ENCODE results near the gene MT1G.
"Not testable (repeated sequence)": the region's sequence is repeated elsewhere in the genome, so short reads cannot be mapped to it uniquely, and the experiment has no call there.

The MT1G gene

DNA sequence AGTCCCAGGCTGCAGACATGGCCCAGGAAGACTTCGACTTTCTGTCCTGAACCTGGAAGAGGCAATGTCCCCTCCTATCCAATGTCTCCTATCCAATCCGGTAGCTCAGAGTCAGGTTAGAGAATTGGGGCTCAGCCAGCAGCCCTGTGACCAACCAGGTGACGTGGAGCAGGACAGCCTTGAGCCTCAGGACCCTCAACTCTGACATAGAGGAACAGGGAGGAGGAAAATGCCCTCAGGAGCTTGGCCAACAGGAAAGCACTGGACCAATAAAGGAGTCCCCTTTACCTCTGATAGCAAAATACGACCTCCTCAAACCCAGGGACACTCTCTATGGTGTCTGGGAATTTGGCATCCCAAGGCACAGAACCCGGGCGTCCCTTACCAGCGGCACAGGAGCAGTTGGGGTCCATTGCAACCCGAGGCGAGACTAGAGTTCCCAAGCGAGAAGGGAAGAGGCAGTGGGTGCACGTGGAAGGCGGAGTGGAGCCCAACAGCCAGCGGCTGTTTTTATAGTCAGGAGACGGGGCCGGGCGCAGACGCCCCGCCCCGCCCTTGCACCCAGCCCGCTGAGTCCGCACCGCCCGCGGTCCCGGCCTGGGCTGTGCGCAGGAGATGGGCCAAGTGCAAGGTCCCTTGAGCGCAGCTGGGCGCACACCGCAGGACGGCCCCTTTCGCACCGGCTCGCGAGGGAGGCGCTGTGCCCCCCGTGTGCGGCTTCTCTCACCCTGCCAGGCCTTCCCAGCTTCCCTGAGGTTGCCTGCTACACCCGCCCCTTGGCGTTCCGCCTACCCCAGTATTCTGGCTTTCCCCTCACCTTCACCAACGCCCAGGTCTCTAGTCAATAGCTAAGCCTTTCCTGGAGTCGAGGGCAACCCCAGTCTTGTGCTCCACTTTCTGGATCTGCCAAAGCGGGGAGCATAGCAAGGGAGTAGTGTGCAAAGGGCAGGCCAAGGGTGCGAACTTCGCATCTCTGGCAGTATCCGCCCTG, at the start of gene MT1G:
MT1G (minus strand) TSS at position 485 of the 991 bp plus-strand sequence; CDS start at position 413, 72 bp downstream.
- DNase-seq (ENCODE audit: low read depth): no peak

GRCh38 chr16:56717532-56717931, 49.7 kb upstream of the MT1G start:
- DNase-seq (ENCODE audit: low read depth): not testable (repeated sequence)

DNA sequence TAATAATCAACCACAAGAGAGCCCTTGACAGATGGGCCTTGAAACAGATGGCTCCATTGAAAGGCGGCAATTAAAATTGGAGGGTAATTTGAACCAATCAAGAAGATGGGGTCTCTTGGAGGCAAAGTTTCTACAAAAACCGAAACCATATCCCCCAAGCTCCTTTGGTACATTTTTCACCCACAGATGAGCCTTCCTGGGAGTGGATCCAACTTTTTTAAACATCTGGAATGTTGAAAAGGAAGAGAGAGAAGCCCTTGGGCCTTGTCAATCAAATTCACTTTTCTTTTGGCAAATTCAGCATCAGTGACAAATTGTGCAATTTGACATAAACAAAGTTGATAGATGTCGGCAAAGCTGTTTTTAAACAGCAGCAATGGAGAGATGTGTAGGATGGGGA, 48.9 kb upstream of the MT1G start:
- DNase-seq (ENCODE audit: low read depth): no peak

DNA sequence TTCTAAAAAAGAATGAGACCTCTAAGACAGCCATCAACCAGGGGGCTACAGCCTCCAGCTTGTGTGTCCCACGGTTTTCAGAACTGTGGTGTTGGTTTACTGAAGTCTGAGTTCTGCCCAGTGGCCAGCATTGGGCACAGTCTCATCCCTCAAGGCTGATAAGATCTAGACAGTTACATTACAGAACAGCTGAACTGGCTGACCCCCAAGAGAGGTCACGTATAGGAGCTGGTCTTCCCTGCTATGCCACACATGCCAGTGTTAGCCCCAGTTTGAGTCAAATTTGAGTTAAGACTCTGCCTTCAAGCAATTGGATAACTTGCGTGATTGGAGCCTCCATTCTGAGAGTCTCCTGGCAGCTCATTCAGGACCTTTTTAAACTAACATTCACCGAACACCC, 47.3 kb upstream of the MT1G start:
- no peak for DNase-seq (ENCODE audit: low read depth)

DNA sequence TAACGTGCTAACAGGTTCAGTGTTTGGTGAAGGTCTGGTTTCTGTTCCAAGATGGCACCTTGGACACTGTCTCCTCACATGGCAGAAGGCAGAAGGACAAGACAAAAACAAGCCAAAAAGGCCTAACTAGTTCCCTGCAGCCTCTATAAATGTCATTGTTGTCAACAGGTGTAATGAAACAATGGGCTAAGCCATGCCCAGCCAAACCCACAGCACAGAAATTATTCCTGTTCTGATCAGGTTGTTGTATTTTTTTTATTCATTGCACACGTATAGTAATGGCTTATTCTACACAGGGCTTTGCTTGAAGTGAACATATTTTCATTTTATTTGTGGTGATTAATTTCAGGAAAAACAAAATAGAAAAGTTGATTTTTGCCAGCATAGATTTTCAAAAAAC, 45.9 kb upstream of the MT1G start:
- DNase-seq (ENCODE audit: low read depth): no peak

- DNase-seq (ENCODE audit: low read depth): no peak
Measured at GRCh38 chr16:56711862-56712261, 44.0 kb upstream of the MT1G start.

GRCh38 chr16:56710181-56710737, 42.4 kb upstream of the MT1G start:
- no peak for DNase-seq (ENCODE audit: low read depth)

GRCh38 chr16:56709443-56710040, 41.7 kb upstream of the MT1G start:
- DNase-seq (ENCODE audit: low read depth): no peak

GRCh38 chr16:56708525-56709442, 40.9 kb upstream of the MT1G start:
- no peak for DNase-seq (ENCODE audit: low read depth)

- no peak for DNase-seq (ENCODE audit: low read depth)
Measured at GRCh38 chr16:56702836-56703235, 35.0 kb upstream of the MT1G start.

- DNase-seq (ENCODE audit: low read depth): no peak
Measured at GRCh38 chr16:56701534-56701933, 33.7 kb upstream of the MT1G start.

DNA sequence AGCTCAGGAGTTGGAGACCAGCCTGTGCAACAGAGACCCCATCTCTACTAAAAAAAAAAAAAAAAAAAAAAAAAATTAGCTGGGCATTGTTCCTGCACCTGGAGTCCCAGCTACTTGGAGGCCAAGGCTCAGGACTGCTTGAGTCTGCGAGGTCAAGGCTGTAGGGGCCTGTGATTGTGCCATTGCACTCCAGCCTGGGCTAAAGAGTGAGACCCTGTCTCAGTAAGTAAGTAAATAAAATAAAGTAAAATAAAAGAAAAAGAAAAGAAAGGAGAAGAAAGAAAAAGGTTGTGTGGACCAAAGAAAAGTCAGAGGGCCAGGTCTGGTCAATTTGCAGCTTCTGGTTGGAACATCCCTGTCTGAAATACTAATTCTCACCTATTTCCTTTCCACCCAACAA, 32.8 kb upstream of the MT1G start:
- DNase-seq (ENCODE audit: low read depth): no peak

GRCh38 chr16:56700195-56700594, 32.3 kb upstream of the MT1G start:
- no peak for DNase-seq (ENCODE audit: low read depth)

- no peak for DNase-seq (ENCODE audit: low read depth)
Measured at GRCh38 chr16:56697456-56698155, 29.7 kb upstream of the MT1G start.

DNA sequence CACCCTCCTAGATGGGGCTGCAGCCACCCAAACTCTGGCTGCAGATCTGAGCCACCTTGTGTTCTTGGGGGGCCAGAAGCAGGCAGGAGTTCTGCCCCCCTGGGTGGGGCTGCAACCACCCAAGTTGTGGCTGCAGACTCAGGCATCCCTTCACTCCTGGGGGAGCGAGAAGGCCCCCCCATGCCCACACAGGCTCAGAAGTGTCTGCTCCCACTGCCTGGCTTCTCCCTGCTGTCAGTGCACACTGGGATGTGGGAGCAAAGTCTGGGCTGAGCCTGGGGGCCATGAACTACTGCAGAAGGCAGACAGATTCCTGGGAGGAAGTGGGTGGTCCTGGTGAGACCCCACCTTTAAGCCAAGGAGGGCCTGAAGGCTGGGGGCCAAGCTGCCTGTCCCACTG, 27.4 kb upstream of the MT1G start:
- no peak for DNase-seq (ENCODE audit: low read depth)

DNA sequence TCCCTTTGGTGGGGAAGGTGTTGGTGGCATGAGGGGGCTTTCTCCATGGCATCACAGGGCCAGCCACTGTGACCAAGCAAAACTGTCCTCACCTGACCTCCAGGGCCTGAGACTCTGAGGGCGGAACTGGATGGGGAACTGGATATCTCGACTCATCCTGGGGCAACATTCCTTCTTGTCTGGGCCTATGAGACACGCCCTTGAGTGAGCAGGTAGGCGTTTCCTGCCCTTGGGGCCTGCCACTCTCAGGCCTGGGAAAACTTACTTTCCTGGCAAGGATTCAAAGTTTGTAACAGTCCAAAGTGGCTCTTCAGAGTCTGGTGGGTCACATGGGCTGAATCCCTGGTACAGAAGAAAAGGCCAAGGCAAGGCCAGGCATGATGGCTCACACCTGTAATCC, 24.0 kb upstream of the MT1G start:
- DNase-seq (ENCODE audit: low read depth): no peak

DNA sequence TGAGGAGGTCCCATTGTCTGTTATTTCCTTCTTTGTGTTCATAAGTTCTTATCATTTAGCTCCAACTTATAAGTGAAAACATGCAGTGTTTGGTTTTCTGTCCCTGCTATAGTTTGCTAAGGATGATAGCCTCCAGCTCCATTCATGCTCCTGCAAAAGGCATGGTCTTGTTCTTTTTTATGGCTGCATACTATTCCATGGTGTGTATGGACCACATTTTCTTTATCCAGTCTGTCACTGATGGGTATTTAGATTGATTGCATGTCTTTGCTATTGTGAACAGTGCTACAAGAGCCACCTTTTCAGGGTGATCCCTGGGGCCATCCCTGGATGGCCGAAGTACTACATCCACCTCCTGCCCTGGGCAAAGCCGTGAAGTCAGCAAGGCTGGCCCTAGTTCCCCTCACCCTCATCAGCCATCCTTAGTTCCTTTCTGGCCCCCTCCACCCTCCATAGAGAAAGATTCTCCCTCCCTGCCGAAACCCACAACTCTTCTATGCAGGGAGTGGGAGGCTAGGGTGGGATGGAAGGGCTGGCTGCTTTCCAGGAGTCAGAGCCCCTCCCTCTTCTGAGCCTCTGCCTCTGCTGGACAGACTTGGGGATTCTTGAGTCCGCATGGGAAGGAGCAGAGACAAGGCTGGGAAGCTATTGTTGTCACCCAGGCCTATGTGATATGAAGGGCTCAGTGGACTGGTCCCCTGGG, 22.7 kb upstream of the MT1G start:
- DNase-seq (ENCODE audit: low read depth): no peak

DNA sequence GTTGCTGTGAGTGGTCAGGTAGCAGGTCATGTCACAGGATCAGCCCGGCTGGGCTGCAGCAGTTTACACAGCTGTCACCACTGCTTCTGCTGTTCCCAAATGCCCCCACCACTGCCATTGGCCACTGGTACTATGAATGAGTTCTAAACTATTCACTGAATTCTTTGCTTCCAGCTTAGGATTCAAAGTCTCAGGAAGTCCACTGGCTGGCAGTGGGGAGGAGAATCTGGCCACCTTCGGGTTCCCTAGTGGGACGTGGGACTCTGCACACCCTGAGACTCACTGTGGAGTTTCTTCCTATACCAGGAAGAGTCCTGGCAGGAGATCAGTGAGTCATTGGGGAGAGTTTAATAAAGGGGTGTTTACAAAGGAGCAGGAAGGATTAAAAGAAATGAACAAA, 21.3 kb upstream of the MT1G start:
- no peak for DNase-seq (ENCODE audit: low read depth)

GRCh38 chr16:56688762-56689161, 20.9 kb upstream of the MT1G start:
- DNase-seq (ENCODE audit: low read depth): no peak

DNA sequence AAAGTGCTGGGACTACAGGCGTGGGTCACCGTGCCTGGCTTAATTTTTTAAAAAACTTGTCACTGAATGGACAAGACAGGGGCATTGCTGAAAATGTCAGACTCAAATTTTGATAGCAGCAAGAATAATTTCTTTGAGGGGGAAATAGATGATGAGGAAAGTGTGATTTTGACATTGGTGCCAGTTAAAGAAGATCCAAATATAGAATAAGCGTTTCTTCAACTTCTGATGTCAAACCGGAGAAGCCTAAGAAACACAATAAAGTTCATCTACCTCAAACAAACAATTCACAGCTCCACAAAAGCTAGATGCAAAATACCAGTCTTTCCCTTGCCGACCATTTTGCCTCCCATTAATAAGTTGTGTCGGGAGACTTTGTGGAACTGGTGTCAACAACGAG, 18.9 kb upstream of the MT1G start:
- DNase-seq (ENCODE audit: low read depth): no peak

All from GM04503 (cell line).